IMR-90 (cell line): ENCODE results near the gene ISCU. TPM values are rescaled to one million over a fixed set of nuclear protein-coding genes. Genes with fewer than 3 reads are reported as not detected.
A peak's percentile ranks its signal among the peaks of the same experiment; 100 is the strongest.

Experiments
- ATAC-seq: fragments of 200-7000 bp; cut with Tn5 transposase; 2 replicates; pipeline ENCODE4 v1.9.1; 2020; ENCODE audit warnings: low read depth, mild to moderate bottlenecking, moderate library complexity
- BruUV-seq: library from RNA; stranded (reverse); fragments of 400-500 nt; replicated peaks from 2 replicates; lab custom pipeline; 2021; lab: Mats Ljungman, UMichigan
- CTCF ChIA-PET: fragments of 300-600 bp; formaldehyde crosslinking; extraction: SDS; loops from one replicate; lab custom pipeline; 2021; ENCODE audit warnings: antibody characterized with exemption; lab: Yijun Ruan, JAX
- POLR2A ChIA-PET: fragments of 300-600 bp; sonication (Branson Sonifier 250); formaldehyde crosslinking; loops from one replicate; lab custom pipeline; 2022; ENCODE audit warnings: antibody characterized with exemption; ENCODE audit not compliant: unreplicated experiment; lab: Charles Lee
- DNase-seq: peaks from one replicate; pipeline ENCODE4 v3.0.0; 2013
- H2AFZ ChIP-seq: replicated peaks from 2 replicates; pipeline ENCODE3; 2013; ENCODE audit warnings: low read length, mild to moderate bottlenecking; ENCODE audit not compliant: poor library complexity
- H2AK5ac ChIP-seq: 2 replicates; pipeline ENCODE4 v1.6.1; 2013; ENCODE audit warnings: low read depth, low read length, inconsistent platforms
- H2AK9ac ChIP-seq: replicated peaks from 2 replicates; pipeline ENCODE3; 2013; ENCODE audit warnings: mild to moderate bottlenecking, low read depth, low read length, moderate library complexity; ENCODE audit not compliant: poor library complexity
- H2BK120ac ChIP-seq: 2 replicates; pipeline ENCODE4 v1.6.1; 2013; ENCODE audit warnings: low read depth, low read length, inconsistent platforms
- H2BK15ac ChIP-seq: 3 replicates; pipeline ENCODE4 v1.6.1; 2013; ENCODE audit warnings: low read depth, low read length, inconsistent platforms
- H2BK20ac ChIP-seq: 2 replicates; pipeline ENCODE4 v1.6.1; 2013; ENCODE audit warnings: low read depth, mild to moderate bottlenecking, inconsistent platforms, low read length, moderate library complexity
- H2BK5ac ChIP-seq: 2 replicates; pipeline ENCODE4 v1.6.1; 2013; ENCODE audit warnings: mild to moderate bottlenecking, low read depth, low read length, inconsistent platforms; ENCODE audit not compliant: poor library complexity, severe bottlenecking
- H3K14ac ChIP-seq: replicated peaks from 2 replicates; pipeline ENCODE4 v1.6.1; 2013; ENCODE audit warnings: low read depth, low read length, inconsistent platforms
- H3K18ac ChIP-seq: 2 replicates; pipeline ENCODE4 v1.6.1; 2013; ENCODE audit warnings: low read depth, low read length, control low read depth
- H3K23ac ChIP-seq: 2 replicates; pipeline ENCODE4 v1.6.1; 2013; ENCODE audit warnings: low read depth, low read length, inconsistent platforms
- H3K27ac ChIP-seq: 2 replicates; pipeline ENCODE4 v1.5.1; 2013; ENCODE audit warnings: mild to moderate bottlenecking, control low read depth, low read length; ENCODE audit not compliant: insufficient read depth
- H3K27me3 ChIP-seq: 2 replicates; pipeline ENCODE4 v1.6.1; 2013; ENCODE audit warnings: low read length; ENCODE audit not compliant: control insufficient read depth, insufficient read depth
- H3K36me3 ChIP-seq: 2 replicates; pipeline ENCODE4 v1.6.1; 2013; ENCODE audit warnings: low read length, mixed read lengths; ENCODE audit not compliant: control insufficient read depth, insufficient read depth
- H3K4ac ChIP-seq: 2 replicates; pipeline ENCODE4 v1.6.1; 2013; ENCODE audit warnings: low read depth, low read length, inconsistent platforms
- H3K4me1 ChIP-seq: 2 replicates; pipeline ENCODE4 v1.6.1; 2013; ENCODE audit warnings: low read length, mixed read lengths; ENCODE audit not compliant: control insufficient read depth, insufficient read depth
- H3K4me2 ChIP-seq: 2 replicates; pipeline ENCODE4 v1.6.1; 2013; ENCODE audit warnings: low read depth, mild to moderate bottlenecking, control low read depth, low read length, moderate library complexity
- H3K4me3 ChIP-seq: 2 replicates; pipeline ENCODE4 v1.5.1; 2013; ENCODE audit warnings: low read depth, mild to moderate bottlenecking, control low read depth, low read length, moderate library complexity; ENCODE audit not compliant: insufficient read depth
- H3K56ac ChIP-seq: 2 replicates; pipeline ENCODE4 v1.6.1; 2013; ENCODE audit warnings: low read length, inconsistent platforms; ENCODE audit not compliant: insufficient read depth; ENCODE audit errors: extremely low read depth
- H3K79me1 ChIP-seq, 2 experiments: 2 replicates each; pipeline ENCODE4 v1.6.1; 2013; ENCODE audit warnings: low read length in 2 of 2, inconsistent platforms in 1 of 2, low read depth in 1 of 2
- H3K9ac ChIP-seq: 2 replicates; pipeline ENCODE4 v1.6.1; 2013; ENCODE audit warnings: low read depth, low read length, control low read depth
- H3K9me1 ChIP-seq: 2 replicates; pipeline ENCODE4 v1.6.1; 2013; ENCODE audit warnings: low read length, inconsistent platforms; ENCODE audit not compliant: insufficient read depth
- H3K9me3 ChIP-seq: 2 replicates; pipeline ENCODE4 v1.6.1; 2013; ENCODE audit warnings: low read length; ENCODE audit not compliant: control insufficient read depth, insufficient read depth
- H4K20me1 ChIP-seq: 2 replicates; pipeline ENCODE4 v1.6.1; 2013; ENCODE audit warnings: low read length, inconsistent platforms; ENCODE audit not compliant: insufficient read depth
- H4K5ac ChIP-seq: 2 replicates; pipeline ENCODE4 v1.6.1; 2013; ENCODE audit warnings: mild to moderate bottlenecking, low read depth, low read length, control low read depth
- H4K8ac ChIP-seq, 2 experiments: 2 replicates each; pipeline ENCODE4 v1.6.1; 2013; ENCODE audit warnings: low read depth in 2 of 2, low read length in 2 of 2, control low read depth in 1 of 2, inconsistent platforms in 1 of 2
- H4K91ac ChIP-seq: 2 replicates; pipeline ENCODE4 v1.6.1; 2013; ENCODE audit warnings: low read depth, low read length, inconsistent platforms; ENCODE audit not compliant: insufficient read depth
- CHD1 ChIP-seq: IDR thresholded peaks from 2 replicates; pipeline ENCODE4 v1.6.1; 2012; ENCODE audit warnings: low read depth, low read length, improper control_type of control experiment
- FOS ChIP-seq: fragments of 150-350 bp; IDR thresholded peaks from 2 replicates; pipeline ENCODE4 v1.6.1; 2016; ENCODE audit warnings: low read depth, low read length
- MAFK ChIP-seq: IDR thresholded peaks from 2 replicates; pipeline ENCODE4 v1.6.1; 2012; ENCODE audit warnings: low read depth, low read length, improper control_type of control experiment
- MAZ ChIP-seq: IDR thresholded peaks from 2 replicates; pipeline ENCODE4 v1.6.1; 2012; ENCODE audit warnings: low read depth, mild to moderate bottlenecking, low read length, improper control_type of control experiment, moderate library complexity, borderline replicate concordance
- MXI1 ChIP-seq: IDR thresholded peaks from 2 replicates; pipeline ENCODE4 v1.6.1; 2012; ENCODE audit warnings: low read depth, mild to moderate bottlenecking, low read length, moderate library complexity, borderline replicate concordance
- NFE2L2 ChIP-seq: fragments of 150-350 bp; IDR thresholded peaks from 2 replicates; pipeline ENCODE4 v1.6.1; 2016; ENCODE audit warnings: low read depth, mild to moderate bottlenecking, low read length
- POLR2A ChIP-seq: IDR thresholded peaks from 2 replicates; pipeline ENCODE4 v1.6.1; 2012; ENCODE audit warnings: mild to moderate bottlenecking, low read depth, low read length
- RAD21 ChIP-seq: IDR thresholded peaks from 2 replicates; pipeline ENCODE4 v1.6.1; 2012; ENCODE audit warnings: low read length, improper control_type of control experiment
- RFX5 ChIP-seq: IDR thresholded peaks from 2 replicates; pipeline ENCODE4 v1.8.0; 2012; ENCODE audit warnings: low read depth, mild to moderate bottlenecking, low read length, moderate library complexity
- WGBS, 2 experiments: methylation state at CpG; one replicate each; pipeline versions ENCODE4 v1.1.5 to v1.1.7; 2013; ENCODE audit warnings: missing lambda C conversion rate in 2 of 2; ENCODE audit not compliant: insufficient read length in 1 of 2; ENCODE audit errors: extremely low coverage in 2 of 2; 5-methylcytosine and 5-hydroxymethylcytosine counted together
- dilution Hi-C: fragments of 300-500 bp; cut with HindIII; formaldehyde crosslinking; loops from one replicate; pipeline ENCODE4 v1.14.3; 2018; ENCODE audit warnings: low sequenced_read_pairs; ENCODE audit not compliant: unreplicated experiment
- in situ Hi-C: fragments of 300-500 bp; cut with MboI; formaldehyde crosslinking; loops from 3 replicates; pipeline ENCODE4 v1.14.3; 2019; ENCODE audit warnings: low sequenced_read_pairs, inconsistent platforms, mixed read lengths
- intact Hi-C: fragments of 100-400 bp; cut with micrococcal nuclease; formaldehyde crosslinking; loops from 2 replicates; pipeline ENCODE4 v1.10.0; 2022
- polyA plus RNA-seq, 3 experiments: library from polyadenylated mRNA; depleted of rRNA; stranded (reverse); fragments of >200 nt; gene quantifications; 2 replicates each; pipeline ENCODE4 v1.2.3, GENCODE V29; 2012; ENCODE audit warnings: low replicate concordance in 1 of 3
- total RNA-seq: library from RNA; depleted of rRNA; stranded (reverse); fragments of >200 nt; gene quantifications from 2 replicates; pipeline ENCODE4 v1.2.3, GENCODE V29; 2012
- TF ChIP-seq, protein P1 (sequence below): conservative IDR thresholded peaks from 2 replicates; pipeline ENCODE4 v1.5.1; 2012; ENCODE audit warnings: mild to moderate bottlenecking, low read depth, low read length, improper control_type of control experiment
- TF ChIP-seq, protein P2 (sequence below): fragments of 150-350 bp; IDR thresholded peaks from 2 replicates; pipeline ENCODE4 v1.6.1; 2016; ENCODE audit warnings: low read depth, mild to moderate bottlenecking, low read length, moderate library complexity, borderline replicate concordance

The ISCU gene
- total and polyA plus RNA-seq, 2 of the 4 experiments (the other 2 are of a cell fraction): 52.7 to 87.2 TPM

DNA sequence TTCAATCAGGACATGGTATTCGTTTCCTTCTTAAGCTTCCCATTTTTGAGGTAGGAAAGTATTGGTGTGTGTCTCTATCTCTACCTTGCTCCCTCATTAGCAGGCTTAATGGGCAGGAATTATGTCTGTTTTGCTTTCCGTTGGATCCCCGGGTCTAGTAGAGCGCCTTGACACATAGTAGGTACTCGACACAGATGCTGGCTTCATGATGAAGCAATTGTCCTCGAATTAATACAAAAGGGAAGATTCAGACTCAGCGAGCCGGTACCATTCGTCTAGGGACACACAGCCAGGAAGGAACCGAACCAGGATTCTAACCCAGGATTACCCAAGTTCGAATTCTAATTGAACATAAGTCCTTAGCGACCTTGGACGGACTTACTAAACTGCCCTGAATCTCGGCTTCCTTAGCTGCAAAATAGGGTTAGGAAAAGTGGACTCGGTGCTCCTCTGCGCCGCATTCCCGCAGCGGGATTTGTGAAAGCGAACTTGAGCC is 496 bp upstream of the ISCU start:
- Histone ChIP-seq H3K27ac (peak overlapping the region; percentile 36; the same call in 1 of the 2 replicates), H2AK5ac (peak overlapping the region; percentile 15; the same call in 1 of the 2 replicates), H3K9me3 (no peaks in the 10 kb centered on the region), H3K27me3 (no peaks in the 10 kb centered on the region), H3K4me2 (peak overlapping the region; percentile 99), H3K14ac (0 out of 2 replicates have a peak overlapping the region, but pooled peaks have one; percentile 64), H4K5ac (no peak overlapping the region), H3K56ac (peak overlapping the region; percentile 60), H4K8ac (peak overlapping the region; percentile 80 to 97; a peak in 3 of 4 replicates), H2AK9ac (peak overlapping the region; percentile 1), H2BK20ac (no peak overlapping the region), H3K18ac (no peak overlapping the region), H3K79me1 (peaks cover 15 to 59% of the 10 kb centered on the region in 2 experiments), H4K20me1 (peaks cover 25% of the 10 kb centered on the region), H3K23ac (peak overlapping the region; percentile 81), H4K91ac (no peak overlapping the region), H3K4ac (peak overlapping the region; percentile 22; the same call in 1 of the 2 replicates), H3K4me3 (peak overlapping the region; percentile 92), H3K9ac (peak overlapping the region; percentile 51; the same call in 1 of the 2 replicates), H3K36me3 (peaks cover 24% of the 10 kb centered on the region), H3K4me1 (no peaks in the 10 kb centered on the region), H2AFZ (peak overlapping the region; percentile 91), H2BK120ac (no peak overlapping the region), H2BK5ac (no peak overlapping the region), H3K9me1 (peaks cover 9% of the 10 kb centered on the region; the same call in 1 of the 2 replicates), H2BK15ac (no peak overlapping the region)
- ChIA-PET CTCF (no interaction called here), POLR2A (no interaction called here)
- intact Hi-C loops (loop anchor here (2.0 kb wide), 3 partner anchors 47 to 293 kb away; partner anchors contain the start of gene CORO1C), dilution Hi-C loops (no loop called here), in situ Hi-C loops (loop anchor here (5.0 to 10.0 kb wide), 2 partner anchors 393 to 530 kb away; partner anchors contain the start of gene ALKBH2)
- TF ChIP-seq, protein P1, sequence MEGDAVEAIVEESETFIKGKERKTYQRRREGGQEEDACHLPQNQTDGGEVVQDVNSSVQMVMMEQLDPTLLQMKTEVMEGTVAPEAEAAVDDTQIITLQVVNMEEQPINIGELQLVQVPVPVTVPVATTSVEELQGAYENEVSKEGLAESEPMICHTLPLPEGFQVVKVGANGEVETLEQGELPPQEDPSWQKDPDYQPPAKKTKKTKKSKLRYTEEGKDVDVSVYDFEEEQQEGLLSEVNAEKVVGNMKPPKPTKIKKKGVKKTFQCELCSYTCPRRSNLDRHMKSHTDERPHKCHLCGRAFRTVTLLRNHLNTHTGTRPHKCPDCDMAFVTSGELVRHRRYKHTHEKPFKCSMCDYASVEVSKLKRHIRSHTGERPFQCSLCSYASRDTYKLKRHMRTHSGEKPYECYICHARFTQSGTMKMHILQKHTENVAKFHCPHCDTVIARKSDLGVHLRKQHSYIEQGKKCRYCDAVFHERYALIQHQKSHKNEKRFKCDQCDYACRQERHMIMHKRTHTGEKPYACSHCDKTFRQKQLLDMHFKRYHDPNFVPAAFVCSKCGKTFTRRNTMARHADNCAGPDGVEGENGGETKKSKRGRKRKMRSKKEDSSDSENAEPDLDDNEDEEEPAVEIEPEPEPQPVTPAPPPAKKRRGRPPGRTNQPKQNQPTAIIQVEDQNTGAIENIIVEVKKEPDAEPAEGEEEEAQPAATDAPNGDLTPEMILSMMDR: no peak
- TF ChIP-seq MXI1 (no peak), RAD21 (no peak), MAZ (no peak), FOS (no peak), POLR2A (no peak), NFE2L2 (no peak), CHD1 (no peak), MAFK (no peak), RFX5 (no peak)
- TF ChIP-seq, protein P2, sequence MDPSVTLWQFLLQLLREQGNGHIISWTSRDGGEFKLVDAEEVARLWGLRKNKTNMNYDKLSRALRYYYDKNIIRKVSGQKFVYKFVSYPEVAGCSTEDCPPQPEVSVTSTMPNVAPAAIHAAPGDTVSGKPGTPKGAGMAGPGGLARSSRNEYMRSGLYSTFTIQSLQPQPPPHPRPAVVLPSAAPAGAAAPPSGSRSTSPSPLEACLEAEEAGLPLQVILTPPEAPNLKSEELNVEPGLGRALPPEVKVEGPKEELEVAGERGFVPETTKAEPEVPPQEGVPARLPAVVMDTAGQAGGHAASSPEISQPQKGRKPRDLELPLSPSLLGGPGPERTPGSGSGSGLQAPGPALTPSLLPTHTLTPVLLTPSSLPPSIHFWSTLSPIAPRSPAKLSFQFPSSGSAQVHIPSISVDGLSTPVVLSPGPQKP: no peak
- DNase-seq: no peak
- ATAC-seq: no peak
- BruUV-seq: no TSS peak
- 0% methylated on average over 7 of the region's 20 CpGs; no CpG with 5 or more reads in 1 of the 2 experiments for WGBS, 2 experiments
